RPMI7951 (cell line): Measurements from ENCODE around the gene PPP1R7. TPM values are rescaled to one million over a fixed set of nuclear protein-coding genes. Genes with fewer than 3 reads are reported as not detected.

Source experiments
- DNase-seq: peaks from one replicate; pipeline ENCODE4 v3.0.0-alpha.2; 2012; ENCODE audit warnings: low read depth
- total RNA-seq: library from RNA; depleted of rRNA; stranded (reverse); fragments of >200 nt; shearing (Covaris generic); gene quantifications from 2 replicates; pipeline ENCODE4 v1.2.3, GENCODE V29; 2014

Gene PPP1R7
- total RNA-seq, 1 experiment from 2014 or later = 101 TPM

DNA sequence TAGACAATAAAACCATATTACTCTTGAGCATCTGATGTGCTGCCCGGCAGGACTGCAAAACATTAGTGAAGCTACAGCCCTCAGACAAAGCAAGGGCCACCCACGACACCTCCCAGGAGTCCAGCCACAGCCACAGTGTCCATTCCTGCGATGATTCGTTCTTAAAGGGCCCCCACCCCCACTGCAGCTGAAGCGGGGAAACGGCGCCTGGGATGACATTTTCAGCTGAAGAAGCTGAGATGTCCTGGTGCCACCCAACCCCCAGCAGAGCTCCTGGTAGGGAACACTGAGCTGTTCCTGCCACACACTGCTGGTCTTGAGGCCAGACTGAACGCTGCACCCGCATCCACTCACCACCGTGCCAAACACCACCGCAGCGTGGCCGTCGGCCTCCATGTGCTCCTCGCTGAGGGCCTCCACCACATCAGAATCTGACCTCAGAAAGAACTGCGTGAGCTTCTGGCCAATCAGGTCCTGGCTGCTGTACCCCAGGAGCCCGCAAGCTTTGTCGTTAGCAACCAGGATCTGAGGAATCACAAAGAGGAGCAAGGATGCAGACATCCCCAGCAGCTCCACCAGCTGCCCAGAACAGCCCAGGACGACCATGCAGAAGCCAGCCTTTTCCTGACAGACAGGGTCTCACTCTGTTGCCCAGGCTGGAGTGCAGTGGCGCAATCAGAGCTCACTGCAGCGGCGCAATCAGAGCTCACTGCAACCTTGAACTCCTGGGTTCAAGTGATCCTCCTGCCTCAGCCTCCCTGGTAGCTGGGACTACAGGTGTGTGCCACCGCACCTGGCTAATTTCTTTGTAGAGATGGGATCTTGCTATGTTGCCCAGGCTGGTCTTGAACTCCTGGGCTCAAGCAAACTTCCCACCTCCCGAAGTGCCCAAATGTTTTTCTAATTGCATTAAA is 10.5 kb upstream of the PPP1R7 start:
- no peak for DNase-seq

DNA sequence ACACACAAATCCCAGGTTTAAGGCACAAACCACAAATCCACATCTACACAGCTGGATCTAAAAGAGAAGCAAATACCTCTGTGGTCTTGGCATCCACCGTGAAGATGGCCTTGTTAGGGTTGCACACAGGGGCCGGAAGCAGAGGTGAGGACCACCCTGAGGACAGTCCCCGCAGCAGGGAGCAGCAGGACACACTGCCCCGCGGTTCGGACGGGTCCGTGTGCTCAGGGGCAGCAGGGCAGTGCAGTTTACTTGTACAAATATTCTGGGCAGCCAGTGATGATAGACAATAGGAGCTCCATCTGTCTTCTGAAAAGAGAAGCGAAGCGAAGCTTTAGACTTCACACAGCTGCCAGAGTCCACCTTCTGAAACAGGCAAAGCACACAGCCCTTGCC is 9.8 kb upstream of the PPP1R7 start:
- no peak for DNase-seq

DNA sequence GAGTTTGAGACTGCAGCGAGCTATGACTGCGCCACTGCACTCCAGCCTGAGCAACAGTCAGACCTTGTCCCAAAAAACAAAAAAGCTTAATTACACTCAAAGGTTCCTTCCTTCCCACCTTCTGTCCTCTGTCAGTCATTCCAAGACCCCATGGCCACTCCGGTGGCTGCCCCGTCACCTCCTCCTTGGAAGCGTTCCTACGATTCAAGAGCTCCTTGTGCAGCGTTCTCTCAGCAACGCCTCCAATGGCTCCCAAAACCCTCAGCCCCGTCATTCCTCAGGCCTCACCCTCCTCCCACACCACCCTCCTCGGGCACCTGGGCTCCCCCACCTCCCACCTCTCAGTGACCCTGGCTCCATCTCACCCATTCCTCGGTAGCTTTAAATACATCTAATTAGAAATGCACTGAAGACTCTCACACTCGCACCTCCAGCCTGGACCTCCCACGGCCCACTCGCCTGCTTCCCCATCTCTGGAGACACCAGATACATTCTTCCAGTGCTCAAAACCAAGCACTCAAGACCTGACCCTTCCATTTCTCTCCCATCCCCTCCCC is 9.0 kb upstream of the PPP1R7 start:
- no peak for DNase-seq

DNA sequence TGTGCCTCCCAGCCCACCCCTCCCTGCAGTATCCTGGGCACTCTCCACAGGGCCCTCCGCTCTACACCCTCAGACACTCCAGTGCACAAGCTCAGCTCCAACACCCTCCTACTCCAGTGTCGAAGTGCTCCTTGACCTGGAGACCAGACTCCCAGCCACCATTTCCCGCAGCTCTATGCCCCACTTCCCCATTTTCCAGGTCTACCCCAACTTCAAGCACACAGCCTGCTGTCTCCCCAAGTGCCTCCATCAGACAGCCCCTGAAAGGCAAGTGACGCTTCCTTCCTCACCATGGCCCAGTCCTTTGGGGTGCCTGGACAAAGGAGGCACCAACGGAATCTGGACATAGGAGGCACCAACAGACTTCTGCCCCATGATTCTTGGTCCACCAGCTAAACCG is 8.2 kb upstream of the PPP1R7 start:
- DNase-seq = no peak

DNA sequence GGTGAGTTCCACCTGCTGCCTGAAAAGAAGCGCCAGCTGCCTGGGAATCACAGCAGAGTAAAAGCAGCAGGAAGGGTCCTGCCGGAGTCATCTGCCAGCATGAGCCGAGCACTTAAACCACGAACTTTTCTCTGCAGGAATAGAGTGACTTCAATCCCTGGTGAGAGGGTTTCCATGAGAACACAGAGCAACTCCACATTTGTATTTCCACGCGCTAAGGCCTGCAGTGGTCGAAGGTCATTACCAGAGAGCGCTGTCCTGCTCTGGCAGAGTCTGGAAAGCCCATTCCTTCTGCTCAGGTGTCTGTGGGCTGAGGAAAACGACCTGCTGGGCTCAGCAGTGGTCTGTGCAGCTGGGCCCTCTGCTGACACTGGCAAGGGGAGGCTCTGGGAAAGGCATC is 7.7 kb upstream of the PPP1R7 start:
- DNase-seq = no peak

DNA sequence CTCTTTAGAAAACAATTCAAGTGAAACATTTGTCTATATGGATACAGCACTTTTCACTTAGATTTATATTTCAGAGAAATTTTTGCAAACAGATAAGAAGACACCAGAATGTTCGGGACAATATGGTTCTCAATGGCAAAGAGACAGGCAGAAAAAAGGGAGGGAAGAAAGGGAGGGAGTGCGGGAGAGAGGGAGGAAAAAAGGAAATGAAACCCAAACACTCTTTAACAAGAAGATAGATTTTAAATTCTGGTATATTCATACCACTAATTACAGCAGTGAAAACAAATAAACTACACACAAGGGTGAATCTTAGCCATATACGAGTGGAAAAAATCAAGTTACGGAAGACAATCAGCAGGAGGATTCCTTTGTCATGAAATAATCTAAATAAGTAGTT is 4.0 kb upstream of the PPP1R7 start:
- no peak for DNase-seq

DNA sequence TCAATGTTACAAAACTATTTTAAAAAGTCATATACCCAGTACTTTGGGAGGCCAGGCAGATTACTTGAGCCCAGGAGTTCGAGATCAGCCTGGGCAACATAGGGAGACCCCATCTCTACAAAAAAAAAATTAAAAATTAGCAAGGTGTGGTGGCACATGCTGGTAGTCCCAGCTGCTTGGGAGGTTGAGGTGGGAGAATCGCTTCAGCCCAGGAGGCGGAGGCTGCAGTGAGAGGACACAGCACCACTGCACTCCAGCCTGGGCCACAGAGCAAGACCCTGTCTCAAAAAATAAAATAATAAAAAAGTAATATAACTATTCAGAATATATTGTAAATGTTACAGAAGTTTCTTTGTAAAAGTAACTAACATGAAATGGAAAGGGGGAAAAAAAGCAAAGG is 2.9 kb upstream of the PPP1R7 start:
- DNase-seq = no peak

DNA sequence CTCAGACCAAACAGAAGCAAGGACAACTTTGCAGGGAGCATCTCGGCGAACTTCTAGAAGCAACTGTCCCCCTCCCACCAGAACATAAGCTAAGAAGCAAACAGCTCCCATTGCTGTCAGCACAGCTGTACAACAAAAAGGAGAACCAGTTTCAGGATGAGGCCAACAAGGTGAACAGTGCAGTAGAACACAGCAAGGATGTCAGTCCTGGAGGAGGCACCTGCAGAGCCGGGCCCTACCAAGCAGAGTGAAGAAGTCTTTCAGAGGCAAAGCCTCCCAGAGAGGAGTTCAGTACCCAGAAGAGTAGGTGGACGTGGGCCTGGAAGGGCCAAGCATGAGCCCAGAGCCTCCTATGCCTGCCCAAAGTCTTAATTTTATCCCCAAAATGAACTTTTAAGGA is 2.0 kb upstream of the PPP1R7 start:
- no peak for DNase-seq

DNA sequence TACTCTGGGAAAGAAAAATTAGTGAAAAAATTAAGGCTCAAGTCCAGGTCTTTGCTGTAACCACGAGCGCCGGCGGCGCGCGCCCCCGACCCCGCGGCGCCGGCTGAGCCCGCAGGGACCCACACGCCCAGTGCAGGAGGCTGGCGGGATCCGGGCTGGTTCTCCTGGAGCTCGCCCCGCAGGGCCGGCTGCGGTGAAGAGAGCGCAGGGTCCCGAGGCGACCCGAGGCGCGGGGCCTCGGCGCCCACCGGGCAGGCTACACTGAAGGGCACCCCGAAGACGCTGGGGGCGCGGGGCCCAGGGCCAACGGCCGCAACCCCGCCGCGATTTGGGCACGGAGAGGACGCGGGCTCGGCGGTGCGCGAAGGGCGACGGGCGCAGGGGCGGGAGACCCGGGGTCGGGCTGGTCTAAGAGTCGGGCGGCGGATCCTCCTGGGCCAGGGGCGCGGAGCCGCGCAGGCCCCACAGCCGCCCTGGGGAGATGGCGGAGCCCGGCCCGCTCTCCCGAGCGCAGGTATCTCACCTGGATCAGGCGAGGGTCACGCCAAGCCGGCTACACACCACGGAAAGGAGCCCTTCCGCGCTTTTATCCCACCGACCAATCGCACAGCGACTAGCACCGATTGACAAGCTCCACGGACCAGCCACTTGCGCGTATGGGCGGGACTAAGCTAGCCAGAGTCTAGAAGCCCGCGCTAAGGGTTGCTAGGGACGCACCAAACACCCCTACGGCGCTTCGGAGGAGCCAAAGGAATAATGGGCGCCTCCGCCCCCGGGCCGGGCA is 1.2 kb upstream of the PPP1R7 start, which contains the start of gene PASK:
TSS of gene PASK (minus strand) at position 582 of the 784 bp plus-strand sequence. CDS start 6,440 bp downstream, outside the sequence.
- DNase-seq = peak; percentile 93

DNA sequence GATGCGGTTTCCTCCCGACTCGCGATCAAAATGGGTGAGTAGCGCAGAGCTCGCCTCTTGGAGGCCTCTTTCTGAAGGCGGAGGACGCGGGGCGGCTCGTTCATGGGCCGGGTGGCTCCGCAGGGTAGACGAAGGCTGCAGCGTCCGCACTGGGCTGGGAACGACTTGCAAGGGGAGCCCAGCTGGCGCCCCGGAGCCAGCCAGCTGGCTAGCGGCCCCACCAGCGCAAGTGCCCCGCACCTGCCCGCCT is 667 bp upstream of the PPP1R7 start:
- DNase-seq = no peak

DNA sequence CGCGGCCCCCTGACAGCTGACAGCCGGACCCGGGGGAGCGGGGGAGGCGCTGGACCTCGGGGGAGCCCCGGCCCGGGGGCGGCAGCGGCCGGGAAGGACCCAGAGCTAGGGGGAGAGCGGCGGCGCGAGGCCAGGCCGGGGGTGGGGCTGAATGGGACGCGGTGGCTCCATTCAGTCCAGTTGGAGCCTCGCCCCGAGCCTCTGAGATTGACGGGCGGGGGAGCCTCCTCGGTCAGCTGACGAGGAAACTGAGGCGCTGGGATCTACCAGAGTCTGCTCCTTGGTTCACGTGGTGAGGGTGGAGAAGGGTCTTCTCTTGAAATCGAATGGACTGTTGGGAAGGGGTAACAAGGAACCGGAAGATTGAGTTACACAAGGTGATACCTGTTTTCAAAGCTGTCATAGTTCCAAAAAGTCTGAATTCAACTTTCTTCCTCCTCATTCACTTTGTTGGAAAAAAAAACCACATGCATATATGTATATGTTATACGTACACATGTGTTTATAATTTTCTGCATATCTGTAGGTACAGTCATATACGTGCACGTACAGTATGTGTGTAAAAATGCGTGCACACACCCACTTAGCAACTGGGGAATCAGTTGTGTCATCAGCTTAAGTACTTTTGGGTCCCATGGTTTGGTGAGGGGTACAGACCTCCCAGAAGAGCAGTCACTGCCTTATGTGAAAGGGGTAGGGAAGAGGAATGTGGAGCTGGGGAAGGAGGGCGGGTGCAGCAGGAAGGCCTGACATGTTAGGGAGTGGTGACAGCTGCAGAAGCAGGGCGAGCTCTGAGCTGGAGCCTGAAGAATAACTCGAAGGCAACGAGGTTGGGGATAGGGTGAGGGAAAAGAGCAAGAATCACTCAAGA is 628 bp downstream of the PPP1R7 start:
- peak; percentile 8 for DNase-seq

DNA sequence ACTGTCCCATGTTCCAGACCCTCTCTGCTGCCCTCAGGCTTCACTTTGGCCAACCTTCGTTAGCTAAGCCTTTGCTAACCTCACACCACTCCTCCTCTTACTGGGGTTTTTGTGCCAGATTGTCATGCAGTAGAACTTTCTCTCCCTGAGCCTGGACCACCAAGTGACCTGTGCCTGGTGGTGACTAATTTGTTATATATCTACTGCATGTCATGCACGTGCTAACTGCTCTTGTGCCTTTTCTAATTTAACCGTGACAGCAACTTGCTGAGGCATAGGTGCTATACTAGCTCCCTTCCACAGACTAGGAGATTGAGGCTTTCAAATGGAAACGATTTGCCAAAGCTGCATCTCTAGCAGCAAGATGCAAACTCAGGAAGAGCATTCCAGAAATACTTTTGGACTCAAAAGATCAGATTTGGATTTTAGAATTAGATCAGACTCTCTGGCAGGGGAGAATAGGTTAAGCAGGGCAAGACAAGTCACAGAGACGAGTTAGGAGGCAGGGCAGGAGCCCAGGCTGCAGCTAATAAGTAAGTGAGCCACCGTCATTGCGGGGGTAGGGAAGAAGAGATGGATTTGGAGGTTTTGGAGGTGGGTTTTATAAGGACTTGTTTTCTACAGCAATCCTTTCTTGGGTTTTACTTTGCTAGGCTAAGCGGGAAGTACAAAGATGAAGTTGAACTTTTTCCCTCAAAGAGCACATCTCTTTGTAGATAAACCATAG is 1.8 kb downstream of the PPP1R7 start:
- no peak for DNase-seq

DNA sequence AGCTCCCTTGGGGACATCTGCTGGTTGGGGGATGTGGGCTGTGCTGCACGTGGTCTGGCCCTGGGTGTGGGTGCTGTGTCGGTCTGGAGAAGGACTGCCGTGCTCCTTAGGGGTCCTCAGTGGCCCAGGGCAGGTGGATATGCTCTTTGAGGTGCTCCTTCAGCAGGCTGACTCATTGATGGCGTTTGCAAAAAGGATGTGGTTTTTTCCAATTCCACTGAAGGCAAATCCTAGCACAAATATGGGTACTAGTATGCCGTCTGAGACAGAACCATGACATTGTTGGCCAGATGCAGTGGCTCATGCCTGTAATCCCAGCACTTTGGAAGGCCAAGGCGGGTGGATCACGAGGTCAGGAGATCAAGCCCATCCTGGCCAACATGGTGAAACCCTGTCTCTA is 3.3 kb downstream of the PPP1R7 start:
- DNase-seq = peak; percentile 60

DNA sequence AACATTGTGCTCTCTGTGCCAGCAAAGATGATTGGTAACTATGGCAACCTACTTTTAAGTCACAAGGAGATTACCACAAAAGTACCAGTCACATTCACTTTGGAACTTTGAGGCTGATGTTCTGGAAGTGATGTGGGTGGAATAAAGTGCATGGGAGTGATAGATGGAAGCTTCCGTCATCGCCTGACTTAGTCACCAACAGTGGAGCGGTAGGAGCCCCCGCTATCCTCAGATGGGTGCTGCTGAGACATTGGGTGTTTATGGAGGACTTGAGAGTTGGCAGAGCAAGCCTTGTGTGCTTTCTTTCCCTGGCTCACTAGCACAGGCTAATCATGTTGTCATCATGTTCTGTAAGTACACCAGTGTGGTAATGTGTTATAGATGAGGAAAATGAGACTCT is 4.6 kb downstream of the PPP1R7 start:
- DNase-seq = no peak

DNA sequence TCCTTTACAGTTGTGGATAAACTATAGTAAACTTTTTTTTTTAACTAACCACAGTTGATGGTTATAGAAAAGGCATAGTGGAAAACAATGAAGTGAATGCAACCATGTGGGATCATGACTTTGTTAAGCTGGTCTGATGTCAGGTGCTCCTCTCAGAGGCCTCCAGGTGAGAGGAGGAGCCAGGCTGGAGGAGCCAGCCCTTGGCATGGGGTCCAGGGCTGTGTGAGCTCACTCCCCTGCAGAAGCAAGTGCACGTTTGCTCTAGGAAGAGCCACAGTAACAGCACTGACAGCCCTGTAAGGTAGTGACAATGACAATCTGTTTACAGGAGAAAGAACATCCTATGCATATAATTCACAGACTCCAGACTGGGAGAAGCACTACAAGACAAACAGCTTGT is 5.7 kb downstream of the PPP1R7 start:
- DNase-seq = no peak

DNA sequence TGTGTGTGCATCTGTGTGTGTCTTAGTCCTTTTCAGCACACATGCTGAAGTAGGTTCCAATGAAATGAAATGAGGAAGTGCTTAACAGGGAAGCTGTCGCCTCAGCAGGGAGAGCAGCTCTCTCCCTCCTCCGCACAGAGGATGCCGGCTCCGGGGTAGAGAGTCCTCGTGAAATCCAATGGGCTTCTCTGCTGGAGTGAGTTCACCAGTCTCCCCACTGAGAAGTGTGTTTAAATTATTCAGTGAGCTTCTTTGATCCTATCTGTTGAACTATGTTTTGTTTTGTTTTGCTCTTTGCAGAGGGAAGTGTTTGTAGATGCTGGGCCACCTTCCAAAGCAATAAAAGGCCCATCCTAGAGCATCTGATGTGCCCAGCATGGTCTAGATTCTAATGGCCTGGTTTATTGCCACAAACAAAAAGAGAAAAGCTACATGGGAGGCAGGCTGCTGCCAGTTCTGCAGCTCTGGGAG is 6.7 kb downstream of the PPP1R7 start:
- no peak for DNase-seq

DNA sequence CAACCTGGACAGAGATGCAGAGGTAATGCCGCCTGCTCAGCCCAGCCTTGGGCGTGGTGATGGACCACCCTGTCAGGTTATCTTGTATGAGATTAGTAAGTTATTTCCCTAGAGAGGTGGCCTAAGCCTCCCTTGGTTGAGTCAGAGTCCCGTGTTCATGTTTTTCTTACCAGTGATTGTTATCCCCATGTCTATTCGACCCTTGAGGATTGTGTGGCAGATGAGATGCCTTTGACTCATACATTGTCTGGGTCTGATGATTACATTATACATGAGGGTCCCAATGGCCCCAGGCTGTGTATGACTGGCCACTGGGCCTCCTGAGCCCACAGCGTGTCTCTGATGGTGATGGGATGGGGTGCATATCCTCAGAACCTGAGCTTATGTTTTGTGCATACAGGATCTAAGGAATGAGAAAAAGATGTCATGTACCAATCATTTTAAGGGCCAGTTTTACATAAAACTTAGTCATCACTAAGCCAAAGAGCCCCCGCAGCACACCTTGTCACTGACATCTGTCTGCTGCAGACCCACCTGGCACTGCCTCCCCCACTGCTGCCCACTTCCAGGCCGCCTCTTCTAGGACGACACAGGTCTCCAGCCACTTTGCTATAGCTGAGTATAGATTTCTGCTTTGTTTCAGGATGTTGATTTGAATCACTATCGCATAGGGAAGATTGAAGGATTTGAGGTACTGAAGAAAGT is 7.7 kb downstream of the PPP1R7 start:
- peak; percentile 49 for DNase-seq

DNA sequence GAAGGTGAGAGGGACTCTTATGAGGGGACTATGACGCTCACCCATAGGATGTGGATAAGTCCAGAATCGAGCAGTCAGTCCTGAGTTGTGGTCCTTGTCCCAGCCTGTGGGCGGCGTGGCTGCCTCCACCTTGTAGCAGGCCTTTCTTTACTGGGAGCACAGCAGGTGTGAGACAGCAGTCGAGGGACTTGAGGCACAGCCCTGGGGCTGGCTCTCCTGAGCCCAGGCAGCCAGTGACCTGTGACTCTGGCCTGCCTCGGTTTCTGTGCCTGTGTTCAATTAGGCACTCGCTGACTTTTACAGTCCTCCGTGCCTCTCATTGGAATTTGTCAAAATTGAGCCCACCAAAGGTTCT is 8.3 kb downstream of the PPP1R7 start:
- DNase-seq = no peak

DNA sequence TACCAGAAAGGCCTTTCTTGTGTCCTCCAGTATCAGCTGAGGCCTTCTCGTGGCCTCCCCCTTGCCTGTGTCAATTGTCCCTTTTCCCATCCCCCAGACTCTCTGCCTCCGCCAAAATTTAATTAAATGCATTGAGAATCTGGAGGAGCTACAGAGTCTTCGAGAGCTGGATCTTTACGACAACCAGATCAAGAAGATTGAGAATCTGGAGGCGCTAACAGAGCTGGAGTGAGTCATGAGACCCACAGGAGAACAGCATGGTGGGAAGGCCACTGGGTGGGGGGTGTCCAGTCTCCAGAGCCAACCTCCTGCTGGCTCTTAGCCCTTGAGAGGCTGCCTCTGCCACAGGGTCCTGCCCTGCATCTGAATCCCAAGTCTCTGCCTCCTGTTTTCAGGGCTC is 8.8 kb downstream of the PPP1R7 start:
- DNase-seq = no peak

DNA sequence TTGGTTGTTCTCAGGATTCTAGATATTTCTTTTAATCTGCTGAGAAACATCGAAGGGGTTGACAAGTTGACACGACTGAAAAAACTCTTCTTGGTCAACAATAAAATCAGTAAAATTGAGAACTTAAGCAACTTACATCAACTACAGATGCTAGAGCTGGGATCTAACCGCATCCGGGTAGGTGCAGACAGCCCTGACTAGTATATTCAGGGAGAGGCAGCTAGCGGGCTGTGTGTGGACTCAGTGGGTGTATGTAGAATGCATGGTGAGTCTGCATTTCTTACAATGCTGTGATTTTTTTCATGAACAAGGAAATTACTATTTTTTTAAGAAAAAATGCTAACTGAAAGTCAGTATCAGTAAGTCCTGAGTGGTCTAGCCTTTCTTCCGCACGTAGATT is 10.1 kb downstream of the PPP1R7 start:
- DNase-seq = no peak
